Measurements from ENCODE around the gene HAUS2.

HAUS2 gene

DNA sequence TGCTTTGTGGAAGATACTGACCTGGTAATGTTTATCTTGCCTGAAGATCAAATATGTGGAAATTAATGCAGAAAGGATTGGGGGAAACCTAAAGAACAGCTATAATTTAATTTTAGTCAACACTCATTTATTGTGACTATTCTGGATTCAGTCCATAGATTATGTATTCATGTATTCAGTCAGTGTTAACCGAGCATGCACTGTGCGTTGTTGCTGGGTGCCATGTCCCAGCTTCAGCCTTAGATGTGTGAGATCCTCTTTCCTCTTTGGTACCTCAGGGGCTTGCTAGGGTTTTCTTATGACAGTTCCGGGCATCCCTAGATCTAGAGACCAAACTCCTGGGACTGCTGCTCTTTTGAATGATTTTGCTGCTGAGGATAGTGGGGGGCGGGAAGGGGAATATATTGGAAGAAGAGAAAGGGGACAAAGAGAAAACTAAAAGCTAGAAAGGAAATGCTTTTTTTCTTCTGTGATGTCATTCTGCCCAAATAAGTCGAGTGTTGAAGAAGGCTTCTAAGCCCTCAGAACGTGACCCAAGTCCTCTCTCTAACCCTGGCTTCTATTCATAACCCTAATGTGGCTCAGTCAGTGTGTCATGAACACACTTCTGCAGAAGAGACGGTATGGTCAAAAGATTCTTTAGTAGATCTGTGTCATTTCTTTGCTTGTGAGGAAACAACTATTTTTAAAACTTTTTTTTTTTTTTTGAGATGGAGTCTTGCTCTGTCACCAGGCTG is 60.3 kb downstream of the HAUS2 start:
- no peak for DNase-seq (ENCODE audit: low spot score)

DNA sequence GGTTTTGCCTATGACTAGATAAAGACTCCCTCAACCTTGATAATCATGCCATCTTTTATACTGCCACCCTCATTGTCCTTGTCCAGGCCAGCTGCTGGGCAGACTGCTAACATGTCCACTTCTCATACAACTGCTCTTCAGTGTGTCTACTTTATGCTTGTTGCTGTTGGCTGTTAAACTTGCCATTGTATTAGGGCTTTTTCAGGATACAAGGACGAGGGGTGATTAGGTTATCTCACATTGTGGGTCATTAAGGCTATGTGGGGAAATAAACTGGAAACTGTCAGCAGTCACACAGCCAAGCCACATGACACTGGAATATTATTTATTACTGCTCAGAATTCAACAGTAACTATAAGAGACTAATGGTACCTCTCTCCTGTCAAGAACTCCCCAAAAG is 62.9 kb downstream of the HAUS2 start:
- no peak for DNase-seq (ENCODE audit: low spot score)

DNA sequence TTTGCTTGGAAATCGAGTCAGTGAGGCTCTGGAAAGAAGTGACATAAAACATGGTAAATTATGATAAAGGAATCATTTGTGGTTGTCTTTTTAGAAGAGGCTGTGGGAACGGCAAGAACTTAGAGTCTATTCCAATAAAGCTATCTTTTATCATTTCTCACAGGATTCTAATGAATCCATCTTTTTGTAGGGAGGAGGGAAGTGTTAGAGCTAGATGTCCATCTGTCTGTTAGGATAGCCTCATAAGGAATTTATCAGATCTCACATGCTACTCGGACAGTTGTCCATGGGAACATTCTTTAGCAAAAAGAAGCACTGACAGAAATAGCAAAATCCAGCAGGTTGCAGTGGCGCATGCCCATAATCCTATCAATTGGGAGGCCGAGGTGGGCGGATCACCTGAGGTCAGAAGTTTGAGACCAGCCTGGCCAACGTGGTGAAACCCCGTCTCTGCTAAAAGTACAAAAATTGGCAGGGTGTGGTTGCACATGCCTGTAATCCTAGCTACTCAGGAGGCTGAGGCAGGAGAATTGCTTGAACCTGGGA is 63.8 kb downstream of the HAUS2 start:
- no peak for DNase-seq (ENCODE audit: low spot score)

DNA sequence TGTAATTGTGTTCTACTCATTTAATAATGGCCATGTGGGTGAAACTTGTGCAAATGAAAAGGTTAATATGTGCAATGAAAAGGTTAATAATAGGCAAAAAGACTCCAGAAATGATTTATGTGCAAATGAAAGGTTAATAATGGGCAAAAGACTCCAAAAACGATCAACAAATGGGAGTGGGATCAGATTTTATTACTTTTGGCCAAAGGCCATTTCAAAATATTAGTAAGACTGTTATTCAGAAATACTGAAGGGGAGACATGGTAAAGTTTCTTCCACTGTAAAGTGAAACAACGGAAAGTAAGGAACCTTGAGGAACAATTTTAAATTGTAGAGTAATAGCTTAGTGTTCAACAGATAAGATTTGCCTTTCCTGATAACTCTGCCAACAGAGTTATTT is 67.5 kb downstream of the HAUS2 start:
- DNase-seq (ENCODE audit: low spot score), result no peak
